Umbilical cord (tissue), 2 donors: ENCODE measurements around the gene RHBDL3. TPM values are rescaled to one million over a fixed set of nuclear protein-coding genes. Genes with fewer than 3 reads are reported as not detected.
"Not testable (repeated sequence)": the region's sequence is repeated elsewhere in the genome, so short reads cannot be mapped to it uniquely, and the experiment has no call there.

Experiments
- DNase-seq: peaks from one replicate; pipeline ENCODE4 v3.0.0-alpha.2; 2015; ENCODE audit warnings: low spot score
- total RNA-seq: library from RNA; depleted of rRNA; stranded (reverse); fragments of >200 nt; gene quantifications from one replicate; pipeline ENCODE4 v1.2.3, GENCODE V29; 2014; ENCODE audit warnings: low replicate concordance; ENCODE audit not compliant: insufficient read depth

Gene RHBDL3
- not detected for total RNA-seq

GRCh38 chr17:32265192-32265923, at the start of gene RHBDL3:
Gene RHBDL3, plus strand, starts transcription at chr17:32265832. Its CDS starts 358 bp downstream, at chr17:32266190.
- DNase-seq, result no peak

GRCh38 chr17:32222621-32223020, 43.0 kb upstream of the RHBDL3 start:
- DNase-seq, result no peak

- no peak for DNase-seq
These were observed 41.9 kb upstream of the RHBDL3 start for GRCh38 chr17:32223703-32224102.

GRCh38 chr17:32226886-32227285, 38.7 kb upstream of the RHBDL3 start:
- DNase-seq, result no peak

- DNase-seq, result no peak
These were observed 37.7 kb upstream of the RHBDL3 start for GRCh38 chr17:32227910-32228309.

- no peak for DNase-seq
These were observed 30.0 kb upstream of the RHBDL3 start for GRCh38 chr17:32235588-32235987.

- no peak for DNase-seq
These were observed 26.2 kb upstream of the RHBDL3 start for GRCh38 chr17:32239456-32239855.

GRCh38 chr17:32240750-32241149, 24.9 kb upstream of the RHBDL3 start:
- no peak for DNase-seq

GRCh38 chr17:32241640-32242039, 24.0 kb upstream of the RHBDL3 start:
- DNase-seq, result no peak

GRCh38 chr17:32249475-32249874, 16.2 kb upstream of the RHBDL3 start:
- no peak for DNase-seq

GRCh38 chr17:32253117-32253611, 12.5 kb upstream of the RHBDL3 start:
- DNase-seq, result peak; percentile 70

- no peak for DNase-seq
These were observed 9.5 kb upstream of the RHBDL3 start for GRCh38 chr17:32256012-32256700.

GRCh38 chr17:32256701-32257019, 9.0 kb upstream of the RHBDL3 start:
- DNase-seq, result no peak

- no peak for DNase-seq
These were observed 7.1 kb upstream of the RHBDL3 start for GRCh38 chr17:32258383-32259140.

- no peak for DNase-seq
These were observed 6.0 kb upstream of the RHBDL3 start for GRCh38 chr17:32259586-32259985.

- DNase-seq, result no peak
These were observed 4.3 kb upstream of the RHBDL3 start for GRCh38 chr17:32261417-32261736.

- no peak for DNase-seq
These were observed 3.6 kb upstream of the RHBDL3 start for GRCh38 chr17:32261936-32262510.

GRCh38 chr17:32263515-32263914, 2.1 kb upstream of the RHBDL3 start:
- not testable (repeated sequence) for DNase-seq

- DNase-seq, result no peak
These were observed 1.4 kb upstream of the RHBDL3 start for GRCh38 chr17:32264140-32264799.

GRCh38 chr17:32264823-32265191, 825 bp upstream of the RHBDL3 start:
- no peak for DNase-seq

GRCh38 chr17:32266051-32266388, 388 bp downstream of the RHBDL3 start:
- no peak for DNase-seq
